ENCODE measurements around the gene LMTK3.

The LMTK3 gene

GRCh38 chr19:48473161-48473966 is 38.3 kb downstream of the LMTK3 start:
- no peak for DNase-seq
- peaks cover 60% of the 10 kb centered on the region for H3K36me3 Mint-ChIP-seq (ENCODE audit: low read depth)
- peaks cover 2% of the 10 kb centered on the region for H3K27me3 Mint-ChIP-seq (ENCODE audit: low read depth, poor library complexity)
- TF ChIP-seq, protein P1, sequence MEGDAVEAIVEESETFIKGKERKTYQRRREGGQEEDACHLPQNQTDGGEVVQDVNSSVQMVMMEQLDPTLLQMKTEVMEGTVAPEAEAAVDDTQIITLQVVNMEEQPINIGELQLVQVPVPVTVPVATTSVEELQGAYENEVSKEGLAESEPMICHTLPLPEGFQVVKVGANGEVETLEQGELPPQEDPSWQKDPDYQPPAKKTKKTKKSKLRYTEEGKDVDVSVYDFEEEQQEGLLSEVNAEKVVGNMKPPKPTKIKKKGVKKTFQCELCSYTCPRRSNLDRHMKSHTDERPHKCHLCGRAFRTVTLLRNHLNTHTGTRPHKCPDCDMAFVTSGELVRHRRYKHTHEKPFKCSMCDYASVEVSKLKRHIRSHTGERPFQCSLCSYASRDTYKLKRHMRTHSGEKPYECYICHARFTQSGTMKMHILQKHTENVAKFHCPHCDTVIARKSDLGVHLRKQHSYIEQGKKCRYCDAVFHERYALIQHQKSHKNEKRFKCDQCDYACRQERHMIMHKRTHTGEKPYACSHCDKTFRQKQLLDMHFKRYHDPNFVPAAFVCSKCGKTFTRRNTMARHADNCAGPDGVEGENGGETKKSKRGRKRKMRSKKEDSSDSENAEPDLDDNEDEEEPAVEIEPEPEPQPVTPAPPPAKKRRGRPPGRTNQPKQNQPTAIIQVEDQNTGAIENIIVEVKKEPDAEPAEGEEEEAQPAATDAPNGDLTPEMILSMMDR (IDR thresholded peaks at IDR 0.05): no peak
- no peak overlapping the region for H3K4me3 Mint-ChIP-seq
- peaks cover 49% of the 10 kb centered on the region for H3K4me1 Mint-ChIP-seq
- peak overlapping the region; percentile 61 for H3K27ac Mint-ChIP-seq
- no peaks in the 10 kb centered on the region for H3K9me3 Mint-ChIP-seq

- H3K27ac Mint-ChIP-seq: peak overlapping the region; percentile 22
- TF ChIP-seq, protein P1 (IDR thresholded peaks at IDR 0.05): no peak
- H3K36me3 Mint-ChIP-seq (ENCODE audit: low read depth): peaks cover 60% of the 10 kb centered on the region
- H3K4me1 Mint-ChIP-seq: peaks cover 61% of the 10 kb centered on the region
- H3K9me3 Mint-ChIP-seq: no peaks in the 10 kb centered on the region
- peak overlapping the region; percentile 92 for H3K4me3 Mint-ChIP-seq
- no peak for DNase-seq
- H3K27me3 Mint-ChIP-seq (ENCODE audit: low read depth, poor library complexity): peaks cover 5% of the 10 kb centered on the region
Measured at GRCh38 chr19:48471836-48472235, 39.8 kb downstream of the LMTK3 start.

GRCh38 chr19:48470856-48471255 is 40.8 kb downstream of the LMTK3 start:
- peak overlapping the region; percentile 92 for H3K4me3 Mint-ChIP-seq
- H3K36me3 Mint-ChIP-seq (ENCODE audit: low read depth): peaks cover 53% of the 10 kb centered on the region
- H3K4me1 Mint-ChIP-seq: peaks cover 61% of the 10 kb centered on the region
- TF ChIP-seq, protein P1 (IDR thresholded peaks at IDR 0.05): no peak
- H3K27me3 Mint-ChIP-seq (ENCODE audit: low read depth, poor library complexity): peaks cover 5% of the 10 kb centered on the region
- no peak for DNase-seq
- H3K27ac Mint-ChIP-seq: peak overlapping the region; percentile 80
- no peaks in the 10 kb centered on the region for H3K9me3 Mint-ChIP-seq

GRCh38 chr19:48469934-48470680 is 41.5 kb downstream of the LMTK3 start:
- Mint-ChIP-seq H3K4me3 (peak overlapping the region; percentile 92), H3K4me1 (peaks cover 57% of the 10 kb centered on the region), H3K27me3 (ENCODE audit: low read depth, poor library complexity) (peaks cover 5% of the 10 kb centered on the region), H3K27ac (peak overlapping the region; percentile 91), H3K36me3 (ENCODE audit: low read depth) (peaks cover 47% of the 10 kb centered on the region), H3K9me3 (no peaks in the 10 kb centered on the region)
- no peak for DNase-seq
- TF ChIP-seq, protein P1 (IDR thresholded peaks at IDR 0.05): no peak

DNA sequence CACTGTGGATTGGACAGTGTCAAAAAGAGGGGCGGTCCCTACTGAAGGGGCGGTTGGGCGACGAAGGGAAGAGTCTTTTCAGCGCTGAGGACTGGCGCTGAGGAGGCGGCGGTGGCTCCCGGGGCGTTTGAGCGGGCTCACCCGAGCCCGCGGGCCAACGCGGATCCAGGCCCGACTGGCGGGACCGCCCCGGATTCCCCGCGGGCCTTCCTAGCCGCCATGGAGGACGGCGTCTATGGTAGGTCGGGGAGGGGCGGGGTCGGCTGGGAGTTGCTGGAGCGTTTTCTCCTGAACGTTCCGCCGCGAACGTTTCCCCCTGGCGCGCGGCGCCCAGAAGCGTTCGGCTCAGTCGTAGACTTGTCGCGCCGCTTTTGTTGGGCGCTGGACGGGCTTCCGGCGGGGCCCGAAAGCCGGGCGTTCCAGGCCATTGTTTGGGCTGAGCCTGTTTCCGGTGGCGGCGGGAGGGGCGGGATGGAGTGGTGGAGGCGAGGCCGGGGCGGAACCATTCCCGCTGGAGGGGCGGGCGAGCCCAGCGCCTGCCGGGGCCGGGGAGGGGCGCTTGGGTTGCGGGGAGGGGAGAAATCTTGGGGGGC is 42.2 kb downstream of the LMTK3 start, which contains the start of gene CYTH2:
Gene CYTH2, plus strand, starts transcription at position 81 of the 593 bp plus-strand sequence. Its CDS starts 139 bp downstream, at position 220.
- peak within 1 kb of the TSS; percentile 92 for H3K4me3 Mint-ChIP-seq
- H3K36me3 Mint-ChIP-seq (ENCODE audit: low read depth): peaks cover 49% of the 10 kb centered on the region
- H3K27me3 Mint-ChIP-seq (ENCODE audit: low read depth, poor library complexity): peaks cover 5% of the 10 kb centered on the region
- DNase-seq: peak; percentile 85
- no peaks in the 10 kb centered on the region for H3K9me3 Mint-ChIP-seq
- H3K4me1 Mint-ChIP-seq: peaks cover 55% of the 10 kb centered on the region
- H3K27ac Mint-ChIP-seq: peak within 1 kb of the TSS; percentile 99
- TF ChIP-seq, protein P1 (IDR thresholded peaks at IDR 0.05): no peak

Measured in nephron progenitor cell (in vitro differentiated cells).